Measurements from ENCODE around the gene CSH2.

Gene CSH2

GRCh38 chr17:63837480-63837879 lies 36.0 kb downstream of the CSH2 start:
- H3K9me2 ChIP-seq (replicated peaks; ENCODE audit: control insufficient read depth, low read length), result no peaks in the 10 kb centered on the region
- H3K4me1 ChIP-seq (ENCODE audit: control insufficient read depth, low read length), result peaks cover 43% of the 10 kb centered on the region
- no peak overlapping the region for H3K4me2 ChIP-seq (ENCODE audit: low read length)
- no peaks in the 10 kb centered on the region for H3K27me3 ChIP-seq (ENCODE audit: control insufficient read depth, low read length)
- peaks cover 15% of the 10 kb centered on the region for H3F3A ChIP-seq (ENCODE audit: control insufficient read depth, insufficient read depth)
- TF ChIP-seq CTCF (IDR thresholded peaks at IDR 0.05; ENCODE audit: low read depth, low read length, poor library complexity, severe bottlenecking) (no peak), EZH2phosphoT487 (IDR thresholded peaks at IDR 0.05; ENCODE audit: borderline replicate concordance, low read length) (no peak)
- H3K4me3 ChIP-seq (ENCODE audit: low read length), result no peak overlapping the region
- no peaks in the 10 kb centered on the region; the same call in 1 of the 2 replicates for H4K20me1 ChIP-seq (ENCODE audit: control insufficient read depth, insufficient read depth, low read depth, low read length)
- H3K36me3 ChIP-seq (ENCODE audit: control insufficient read depth, low read length), result peaks cover 77% of the 10 kb centered on the region
- H3K27ac ChIP-seq (ENCODE audit: low read depth, low read length), result no peak overlapping the region
- no peaks in the 10 kb centered on the region for H3K9me3 ChIP-seq (ENCODE audit: control insufficient read depth, insufficient read depth, low read length)
- H3K79me2 ChIP-seq (ENCODE audit: control insufficient read depth, low read length), result peaks cover 64% of the 10 kb centered on the region

GRCh38 chr17:63836811-63837210 lies 36.7 kb downstream of the CSH2 start:
- H3K4me2 ChIP-seq (ENCODE audit: low read length), result no peak overlapping the region
- H3K4me3 ChIP-seq (ENCODE audit: low read length), result no peak overlapping the region
- peaks cover 43% of the 10 kb centered on the region for H3K4me1 ChIP-seq (ENCODE audit: control insufficient read depth, low read length)
- TF ChIP-seq EZH2phosphoT487 (IDR thresholded peaks at IDR 0.05; ENCODE audit: borderline replicate concordance, low read length) (no peak), CTCF (IDR thresholded peaks at IDR 0.05; ENCODE audit: low read depth, low read length, poor library complexity, severe bottlenecking) (no peak)
- H3K27me3 ChIP-seq (ENCODE audit: control insufficient read depth, low read length), result no peaks in the 10 kb centered on the region
- H4K20me1 ChIP-seq (ENCODE audit: control insufficient read depth, insufficient read depth, low read depth, low read length), result no peaks in the 10 kb centered on the region; the same call in 1 of the 2 replicates
- no peaks in the 10 kb centered on the region for H3K9me2 ChIP-seq (replicated peaks; ENCODE audit: control insufficient read depth, low read length)
- H3K36me3 ChIP-seq (ENCODE audit: control insufficient read depth, low read length), result peaks cover 80% of the 10 kb centered on the region
- no peaks in the 10 kb centered on the region for H3K9me3 ChIP-seq (ENCODE audit: control insufficient read depth, insufficient read depth, low read length)
- H3K79me2 ChIP-seq (ENCODE audit: control insufficient read depth, low read length), result peaks cover 58% of the 10 kb centered on the region
- no peak overlapping the region for H3K27ac ChIP-seq (ENCODE audit: low read depth, low read length)
- peaks cover 16% of the 10 kb centered on the region for H3F3A ChIP-seq (ENCODE audit: control insufficient read depth, insufficient read depth)

GRCh38 chr17:63835167-63835720 lies 38.2 kb downstream of the CSH2 start:
- peaks cover 82% of the 10 kb centered on the region for H3K36me3 ChIP-seq (ENCODE audit: control insufficient read depth, low read length)

More at GRCh38 chr17:63835167-63835720, 38.2 kb downstream of the CSH2 start:
- H3K9me2 ChIP-seq (replicated peaks; ENCODE audit: control insufficient read depth, low read length), result no peaks in the 10 kb centered on the region
- peak overlapping the region; percentile 6; the same call in 1 of the 2 replicates for H3K4me2 ChIP-seq (ENCODE audit: low read length)
- H3K9me3 ChIP-seq (ENCODE audit: control insufficient read depth, insufficient read depth, low read length), result no peaks in the 10 kb centered on the region
- H3F3A ChIP-seq (ENCODE audit: control insufficient read depth, insufficient read depth), result peaks cover 13% of the 10 kb centered on the region
- no peaks in the 10 kb centered on the region for H3K27me3 ChIP-seq (ENCODE audit: control insufficient read depth, low read length)
- TF ChIP-seq CTCF (IDR thresholded peaks at IDR 0.05; ENCODE audit: low read depth, low read length, poor library complexity, severe bottlenecking) (no peak), EZH2phosphoT487 (IDR thresholded peaks at IDR 0.05; ENCODE audit: borderline replicate concordance, low read length) (no peak)
- H3K27ac ChIP-seq (ENCODE audit: low read depth, low read length), result peak overlapping the region; percentile 8; the same call in 1 of the 2 replicates
- H3K4me1 ChIP-seq (ENCODE audit: control insufficient read depth, low read length), result peaks cover 31% of the 10 kb centered on the region
- peaks cover 47% of the 10 kb centered on the region for H3K79me2 ChIP-seq (ENCODE audit: control insufficient read depth, low read length)
- H3K4me3 ChIP-seq (ENCODE audit: low read length), result no peak overlapping the region
- H4K20me1 ChIP-seq (ENCODE audit: control insufficient read depth, insufficient read depth, low read depth, low read length), result no peaks in the 10 kb centered on the region; the same call in 1 of the 2 replicates
